ENCODE data around the gene TMBIM6. TPM values are rescaled to one million over a fixed set of nuclear protein-coding genes. Genes with fewer than 3 reads are reported as not detected.
"Not testable (repeated sequence)": the region's sequence is repeated elsewhere in the genome, so short reads cannot be mapped to it uniquely, and the experiment has no call there.

TMBIM6 gene
- total and polyA plus RNA-seq, 2 experiments from 2014 or later = 534 to 805 TPM

- no peak overlapping the region for H3K4me2 ChIP-seq
- 64% methylated on average over 2 of the region's 2 CpGs for WGBS (ENCODE audit: low lambda C conversion rate, missing lambda C conversion rate)
- peaks cover 3% of the 10 kb centered on the region for H3K27me3 ChIP-seq
- no peaks in the 10 kb centered on the region for H3K4me1 ChIP-seq (ENCODE audit: insufficient read depth)
- no peak overlapping the region for H2AFZ ChIP-seq
- H3K27ac ChIP-seq = no peak overlapping the region
- H3K36me3 ChIP-seq (replicated peaks; ENCODE audit: insufficient read depth, low read depth) = no peaks in the 10 kb centered on the region
- no peaks in the 10 kb centered on the region for H3K9me3 ChIP-seq (ENCODE audit: low read depth)
- no peak overlapping the region for H3K4me3 ChIP-seq
- TF ChIP-seq EZH2 (IDR thresholded peaks at IDR 0.05; ENCODE audit: borderline replicate concordance) = no peak
- TF ChIP-seq, protein P1, sequence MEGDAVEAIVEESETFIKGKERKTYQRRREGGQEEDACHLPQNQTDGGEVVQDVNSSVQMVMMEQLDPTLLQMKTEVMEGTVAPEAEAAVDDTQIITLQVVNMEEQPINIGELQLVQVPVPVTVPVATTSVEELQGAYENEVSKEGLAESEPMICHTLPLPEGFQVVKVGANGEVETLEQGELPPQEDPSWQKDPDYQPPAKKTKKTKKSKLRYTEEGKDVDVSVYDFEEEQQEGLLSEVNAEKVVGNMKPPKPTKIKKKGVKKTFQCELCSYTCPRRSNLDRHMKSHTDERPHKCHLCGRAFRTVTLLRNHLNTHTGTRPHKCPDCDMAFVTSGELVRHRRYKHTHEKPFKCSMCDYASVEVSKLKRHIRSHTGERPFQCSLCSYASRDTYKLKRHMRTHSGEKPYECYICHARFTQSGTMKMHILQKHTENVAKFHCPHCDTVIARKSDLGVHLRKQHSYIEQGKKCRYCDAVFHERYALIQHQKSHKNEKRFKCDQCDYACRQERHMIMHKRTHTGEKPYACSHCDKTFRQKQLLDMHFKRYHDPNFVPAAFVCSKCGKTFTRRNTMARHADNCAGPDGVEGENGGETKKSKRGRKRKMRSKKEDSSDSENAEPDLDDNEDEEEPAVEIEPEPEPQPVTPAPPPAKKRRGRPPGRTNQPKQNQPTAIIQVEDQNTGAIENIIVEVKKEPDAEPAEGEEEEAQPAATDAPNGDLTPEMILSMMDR (IDR thresholded peaks at IDR 0.05; ENCODE audit: poor library complexity) = no peak
- no peak for TF ChIP-seq EZH2phosphoT487 (IDR thresholded peaks at IDR 0.05; ENCODE audit: low read depth, severe bottlenecking, unreplicated experiment)
- no peak for DNase-seq (ENCODE audit: low spot score)
- H4K20me1 ChIP-seq (ENCODE audit: insufficient read depth, poor library complexity, severe bottlenecking) = no peaks in the 10 kb centered on the region
- H3K79me2 ChIP-seq = no peaks in the 10 kb centered on the region
- no peaks in the 10 kb centered on the region for H3K9me2 ChIP-seq (replicated peaks; ENCODE audit: insufficient read depth)
Observed at GRCh38 chr12:49716553-49716952, 24.8 kb upstream of the TMBIM6 start.

DNA sequence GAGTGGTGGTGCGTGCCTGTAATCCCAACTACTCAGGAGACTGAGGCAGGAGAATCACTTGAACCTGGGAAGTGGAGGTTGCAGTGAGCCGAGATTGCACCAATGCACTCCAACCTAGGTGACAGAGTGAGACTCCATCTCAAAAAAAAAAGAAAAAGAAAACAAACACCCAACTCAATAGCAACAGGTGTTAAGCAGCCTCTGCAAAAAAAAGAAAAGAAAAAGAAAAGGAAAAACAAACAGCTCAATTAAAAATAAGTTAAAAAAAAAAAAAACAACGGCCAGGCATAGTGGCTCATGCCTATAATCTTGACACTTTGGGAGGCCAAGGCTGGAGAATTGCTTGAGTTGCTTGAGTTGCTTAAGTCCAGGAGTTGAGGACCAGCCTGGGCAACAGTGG is 23.6 kb upstream of the TMBIM6 start:
- H3K4me3 ChIP-seq = not testable (repeated sequence)
- WGBS (ENCODE audit: low lambda C conversion rate, missing lambda C conversion rate) = 88% methylated on average over 3 of the region's 3 CpGs

GRCh38 chr12:49720214-49720613 is 21.1 kb upstream of the TMBIM6 start:
- no peak overlapping the region for H2AFZ ChIP-seq
- H3K4me1 ChIP-seq (ENCODE audit: insufficient read depth) = no peaks in the 10 kb centered on the region
- H3K27ac ChIP-seq = no peak overlapping the region
- no peaks in the 10 kb centered on the region for H3K9me3 ChIP-seq (ENCODE audit: low read depth)
- no peaks in the 10 kb centered on the region for H3K79me2 ChIP-seq
- 84% methylated on average over 1 of the region's 1 CpG for WGBS (ENCODE audit: low lambda C conversion rate, missing lambda C conversion rate)
- no peak for DNase-seq (ENCODE audit: low spot score)
- no peak for TF ChIP-seq EZH2 (IDR thresholded peaks at IDR 0.05; ENCODE audit: borderline replicate concordance)
- no peaks in the 10 kb centered on the region for H4K20me1 ChIP-seq (ENCODE audit: insufficient read depth, poor library complexity, severe bottlenecking)
- no peak overlapping the region for H3K4me2 ChIP-seq
- H3K4me3 ChIP-seq = no peak overlapping the region
- no peaks in the 10 kb centered on the region for H3K9me2 ChIP-seq (replicated peaks; ENCODE audit: insufficient read depth)
- H3K27me3 ChIP-seq = no peaks in the 10 kb centered on the region
- no peaks in the 10 kb centered on the region for H3K36me3 ChIP-seq (replicated peaks; ENCODE audit: insufficient read depth, low read depth)

More for the DNA sequence above, 23.6 kb upstream of the TMBIM6 start:
- not testable (repeated sequence) for DNase-seq (ENCODE audit: low spot score); H3K27me3 ChIP-seq; H3K9me2 ChIP-seq (replicated peaks; ENCODE audit: insufficient read depth); H3K9me3 ChIP-seq (ENCODE audit: low read depth); H3K4me1 ChIP-seq (ENCODE audit: insufficient read depth); H3K27ac ChIP-seq; H4K20me1 ChIP-seq (ENCODE audit: insufficient read depth, poor library complexity, severe bottlenecking); H3K36me3 ChIP-seq (replicated peaks; ENCODE audit: insufficient read depth, low read depth); H3K79me2 ChIP-seq; H2AFZ ChIP-seq; H3K4me2 ChIP-seq

- not testable (repeated sequence) for H3K4me2 ChIP-seq; H3K4me1 ChIP-seq (ENCODE audit: insufficient read depth); DNase-seq (ENCODE audit: low spot score); H3K9me3 ChIP-seq (ENCODE audit: low read depth); H3K9me2 ChIP-seq (replicated peaks; ENCODE audit: insufficient read depth); H3K27ac ChIP-seq; H3K36me3 ChIP-seq (replicated peaks; ENCODE audit: insufficient read depth, low read depth); H2AFZ ChIP-seq; H3K27me3 ChIP-seq; H3K4me3 ChIP-seq; H3K79me2 ChIP-seq; H4K20me1 ChIP-seq (ENCODE audit: insufficient read depth, poor library complexity, severe bottlenecking)
- 82% methylated on average over 3 of the region's 3 CpGs for WGBS (ENCODE audit: low lambda C conversion rate, missing lambda C conversion rate)
Observed at GRCh38 chr12:49721355-49721754, 20.0 kb upstream of the TMBIM6 start.

- WGBS (ENCODE audit: low lambda C conversion rate, missing lambda C conversion rate) = 91% methylated on average over 3 of the region's 3 CpGs
- H4K20me1 ChIP-seq (ENCODE audit: insufficient read depth, poor library complexity, severe bottlenecking) = no peaks in the 10 kb centered on the region
- H3K27me3 ChIP-seq = no peaks in the 10 kb centered on the region
- TF ChIP-seq, protein P1 (IDR thresholded peaks at IDR 0.05; ENCODE audit: poor library complexity) = no peak
- TF ChIP-seq EZH2phosphoT487 (IDR thresholded peaks at IDR 0.05; ENCODE audit: low read depth, severe bottlenecking, unreplicated experiment) (no peak), EZH2 (IDR thresholded peaks at IDR 0.05; ENCODE audit: borderline replicate concordance) (no peak)
- H3K9me2 ChIP-seq (replicated peaks; ENCODE audit: insufficient read depth) = no peaks in the 10 kb centered on the region
- no peaks in the 10 kb centered on the region for H3K9me3 ChIP-seq (ENCODE audit: low read depth)
- H3K4me1 ChIP-seq (ENCODE audit: insufficient read depth) = no peaks in the 10 kb centered on the region
- H3K79me2 ChIP-seq = no peaks in the 10 kb centered on the region
- no peak overlapping the region for H2AFZ ChIP-seq
- no peak overlapping the region for H3K27ac ChIP-seq
- H3K36me3 ChIP-seq (replicated peaks; ENCODE audit: insufficient read depth, low read depth) = no peaks in the 10 kb centered on the region
- DNase-seq (ENCODE audit: low spot score) = no peak
- no peak overlapping the region for H3K4me2 ChIP-seq
- H3K4me3 ChIP-seq = no peak overlapping the region
Observed at GRCh38 chr12:49728446-49728845, 12.9 kb upstream of the TMBIM6 start.
